ENCODE results near the gene CRLF3. TPM values are rescaled to one million over a fixed set of nuclear protein-coding genes. Genes with fewer than 3 reads are reported as not detected.
"Not testable (repeated sequence)": the region's sequence is repeated elsewhere in the genome, so short reads cannot be mapped to it uniquely, and the experiment has no call there.

CRLF3 gene
- total RNA-seq, 2 donors from 2014 or later, result 13.0 to 16.4 TPM

DNA sequence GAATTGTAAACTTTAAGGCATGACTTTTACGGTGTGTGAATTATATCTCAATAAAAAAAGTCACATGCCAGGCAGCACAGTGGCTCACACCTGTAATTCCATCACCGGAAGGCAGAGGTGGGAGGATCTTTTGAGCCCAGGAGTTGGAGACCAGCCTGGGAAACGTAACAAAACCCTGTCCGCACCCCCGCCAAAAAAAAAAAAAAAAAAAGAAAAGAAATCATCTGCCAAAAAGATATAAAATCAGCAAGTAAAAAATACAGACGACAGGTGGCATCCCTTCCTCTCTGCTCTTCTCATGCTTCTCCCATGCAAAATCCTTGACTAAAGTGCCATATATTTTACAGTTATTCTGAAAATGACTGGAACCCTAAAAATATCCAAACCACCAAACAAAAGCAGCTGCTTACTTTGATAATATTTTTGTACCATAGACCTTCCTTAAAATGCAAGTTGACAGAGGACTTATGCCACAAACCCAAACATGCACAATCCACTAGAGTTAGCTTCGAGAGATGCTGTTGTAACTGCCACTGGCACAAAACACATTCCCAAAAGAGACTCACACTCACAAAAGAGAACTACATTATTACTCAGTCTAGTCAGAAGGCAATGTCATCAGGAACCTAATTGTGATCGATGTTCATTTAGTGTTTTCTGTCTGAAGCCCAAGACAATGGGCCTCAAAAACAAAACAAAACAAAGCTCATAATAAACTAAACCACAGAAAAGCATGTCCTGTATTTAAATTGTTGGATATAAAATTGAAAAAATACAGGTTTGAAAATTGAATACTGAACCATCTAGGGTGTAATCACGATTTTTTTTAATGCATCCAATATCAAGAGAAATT lies 2.4 kb downstream of the CRLF3 start:
- Histone ChIP-seq H3K4me1 (ENCODE audit: control insufficient read depth in 1 of 2, low read depth in 2 of 2) (peaks cover 5% of the 10 kb centered on the region in 2 donors), H3K27me3 (replicated peaks; ENCODE audit: insufficient read depth) (no peaks in the 10 kb centered on the region), H3K27ac (peak overlapping the region in 1 of 2 donors; percentile 1), H3K9me3 (no peaks in the 10 kb centered on the region), H3K36me3 (no peaks in the 10 kb centered on the region), H3K4me3 (peak overlapping the region; percentile 94)
- no peak for DNase-seq (ENCODE audit: low spot score)
- TF ChIP-seq, protein P1, sequence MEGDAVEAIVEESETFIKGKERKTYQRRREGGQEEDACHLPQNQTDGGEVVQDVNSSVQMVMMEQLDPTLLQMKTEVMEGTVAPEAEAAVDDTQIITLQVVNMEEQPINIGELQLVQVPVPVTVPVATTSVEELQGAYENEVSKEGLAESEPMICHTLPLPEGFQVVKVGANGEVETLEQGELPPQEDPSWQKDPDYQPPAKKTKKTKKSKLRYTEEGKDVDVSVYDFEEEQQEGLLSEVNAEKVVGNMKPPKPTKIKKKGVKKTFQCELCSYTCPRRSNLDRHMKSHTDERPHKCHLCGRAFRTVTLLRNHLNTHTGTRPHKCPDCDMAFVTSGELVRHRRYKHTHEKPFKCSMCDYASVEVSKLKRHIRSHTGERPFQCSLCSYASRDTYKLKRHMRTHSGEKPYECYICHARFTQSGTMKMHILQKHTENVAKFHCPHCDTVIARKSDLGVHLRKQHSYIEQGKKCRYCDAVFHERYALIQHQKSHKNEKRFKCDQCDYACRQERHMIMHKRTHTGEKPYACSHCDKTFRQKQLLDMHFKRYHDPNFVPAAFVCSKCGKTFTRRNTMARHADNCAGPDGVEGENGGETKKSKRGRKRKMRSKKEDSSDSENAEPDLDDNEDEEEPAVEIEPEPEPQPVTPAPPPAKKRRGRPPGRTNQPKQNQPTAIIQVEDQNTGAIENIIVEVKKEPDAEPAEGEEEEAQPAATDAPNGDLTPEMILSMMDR (IDR thresholded peaks at IDR 0.05), result no peak
- no peak for ATAC-seq (ENCODE audit: insufficient number of reproducible peaks, low FRiP score, low read depth)

DNA sequence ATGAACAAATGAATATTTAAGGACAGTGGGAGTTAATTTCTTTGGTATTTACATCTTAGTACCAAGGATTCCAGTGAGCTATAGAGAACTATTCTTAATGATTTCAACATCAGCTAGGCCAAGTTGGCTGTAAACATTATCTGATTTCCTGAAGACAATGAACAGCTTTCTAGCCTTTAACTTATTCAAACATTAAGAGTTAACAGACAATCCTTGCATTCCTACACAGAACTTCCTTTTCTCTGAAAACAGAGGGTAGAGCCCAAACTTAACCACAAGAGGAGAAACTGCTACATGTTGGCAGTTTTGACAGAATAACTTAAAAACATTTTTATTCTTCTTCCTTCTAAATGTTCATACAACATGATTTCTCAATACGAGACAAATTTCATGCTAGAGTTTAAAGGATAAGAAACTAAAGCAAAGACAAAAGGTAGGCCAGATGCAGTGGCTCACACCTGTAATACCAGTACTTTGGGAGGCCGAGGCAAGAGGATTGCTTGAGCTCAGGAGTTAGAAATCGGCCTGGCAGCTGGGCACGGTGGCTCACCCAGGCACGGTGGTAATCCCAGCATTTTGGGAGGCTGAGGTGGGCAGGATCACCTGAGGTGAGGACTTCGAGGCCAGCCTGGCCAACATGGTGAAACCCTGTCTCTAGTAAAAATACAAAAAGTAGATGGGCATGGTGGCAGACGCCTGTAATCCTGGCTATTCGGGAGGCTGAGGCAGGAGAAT lies 4.4 kb downstream of the CRLF3 start:
- Histone ChIP-seq H3K27me3 (replicated peaks; ENCODE audit: insufficient read depth) (no peaks in the 10 kb centered on the region), H3K9me3 (no peaks in the 10 kb centered on the region), H3K27ac (no peak overlapping the region), H3K4me1 (ENCODE audit: control insufficient read depth in 1 of 2, low read depth in 2 of 2) (peaks cover 5% of the 10 kb centered on the region in 2 donors), H3K4me3 (peak overlapping the region; percentile 26), H3K36me3 (no peaks in the 10 kb centered on the region)
- DNase-seq (ENCODE audit: low spot score), result no peak
- TF ChIP-seq, protein P1 (IDR thresholded peaks at IDR 0.05), result no peak
- no peak for ATAC-seq (ENCODE audit: insufficient number of reproducible peaks, low FRiP score, low read depth)

DNA sequence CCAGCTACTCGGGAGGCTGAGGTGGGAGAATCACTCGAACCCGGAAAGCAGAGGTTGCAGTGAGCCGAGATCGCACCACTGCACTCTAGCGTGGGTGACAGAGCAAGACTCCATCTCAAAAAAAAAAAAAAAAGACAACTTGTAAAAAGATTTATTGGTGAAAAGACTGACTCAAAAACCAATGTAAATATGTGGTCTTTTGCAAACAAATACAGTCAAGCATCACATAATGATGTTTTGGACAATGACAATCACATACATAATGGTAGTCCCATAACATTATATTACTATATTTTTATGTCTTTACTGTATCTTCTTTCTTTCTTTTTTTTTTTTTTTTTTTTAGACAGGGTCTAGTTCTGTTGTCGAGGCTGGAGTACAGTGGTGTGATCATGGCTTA lies 8.3 kb downstream of the CRLF3 start:
- no peaks in the 10 kb centered on the region for H3K9me3 ChIP-seq
- TF ChIP-seq, protein P1 (IDR thresholded peaks at IDR 0.05), result no peak
- no peak overlapping the region for H3K27ac ChIP-seq
- H3K36me3 ChIP-seq, result no peaks in the 10 kb centered on the region
- H3K27me3 ChIP-seq (replicated peaks; ENCODE audit: insufficient read depth), result no peaks in the 10 kb centered on the region
- no peak for ATAC-seq (ENCODE audit: insufficient number of reproducible peaks, low FRiP score, low read depth)
- H3K4me3 ChIP-seq, result no peak overlapping the region
- no peak for DNase-seq (ENCODE audit: low spot score)
- peaks cover 0 to 9% of the 10 kb centered on the region in 2 donors for H3K4me1 ChIP-seq (ENCODE audit: control insufficient read depth in 1 of 2, low read depth in 2 of 2)

DNA sequence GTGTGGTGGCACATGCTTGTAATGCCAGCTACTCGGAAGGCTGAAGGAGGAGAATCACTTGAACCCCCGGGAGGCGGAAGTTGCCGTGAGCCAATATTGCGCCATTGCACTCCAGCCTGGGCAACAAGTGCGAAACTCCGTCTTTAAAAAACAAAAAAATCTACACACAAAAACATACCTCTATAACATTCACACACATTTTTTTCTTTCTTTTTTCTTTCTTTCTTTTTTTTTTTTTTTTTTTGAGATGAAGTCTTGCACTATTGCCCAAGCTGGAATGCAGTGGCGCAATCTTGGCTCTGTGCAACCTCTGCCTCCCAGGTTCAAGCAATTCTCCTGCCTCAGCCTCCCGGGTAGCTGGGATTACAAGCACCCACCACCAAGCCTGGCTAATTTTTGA lies 9.6 kb downstream of the CRLF3 start:
- H3K36me3 ChIP-seq; H3K4me1 ChIP-seq (ENCODE audit: control insufficient read depth in 1 of 2, low read depth in 2 of 2); ATAC-seq (ENCODE audit: insufficient number of reproducible peaks, low FRiP score, low read depth); H3K4me3 ChIP-seq; H3K27me3 ChIP-seq (replicated peaks; ENCODE audit: insufficient read depth); H3K27ac ChIP-seq; DNase-seq (ENCODE audit: low spot score); H3K9me3 ChIP-seq: not testable (repeated sequence)

DNA sequence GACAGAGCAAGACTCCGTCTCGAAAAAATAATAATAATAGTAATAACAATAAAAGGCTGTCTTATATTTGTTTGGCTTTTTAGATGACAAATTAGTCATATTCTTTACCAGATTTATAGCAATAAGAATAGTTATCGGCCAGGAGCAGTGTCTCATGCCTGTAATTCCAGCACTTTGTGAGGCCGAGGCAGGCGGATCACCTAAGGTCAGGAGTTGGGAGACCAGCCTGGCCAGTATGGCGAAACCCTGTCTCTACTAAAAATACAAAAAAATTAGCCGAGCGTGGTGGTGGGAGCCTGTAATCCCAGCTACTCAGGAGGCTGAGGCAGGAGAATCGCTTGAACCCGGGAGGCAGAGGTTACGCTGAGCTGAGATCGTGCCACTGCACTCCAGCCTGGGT lies 10.3 kb downstream of the CRLF3 start:
- not testable (repeated sequence) for H3K27ac ChIP-seq; H3K36me3 ChIP-seq; H3K9me3 ChIP-seq; ATAC-seq (ENCODE audit: insufficient number of reproducible peaks, low FRiP score, low read depth); H3K4me3 ChIP-seq; H3K27me3 ChIP-seq (replicated peaks; ENCODE audit: insufficient read depth); H3K4me1 ChIP-seq (ENCODE audit: control insufficient read depth in 1 of 2, low read depth in 2 of 2); DNase-seq (ENCODE audit: low spot score)
